GM18858 (cell line): ENCODE measurements around the gene PIP5KL1.

Experiments used
- ATAC-seq: cut with Tn5 transposase; IDR thresholded peaks from one replicate; pipeline ENCODE4 v1.9.1; 2021; ENCODE audit not compliant: unreplicated experiment

PIP5KL1 gene

GRCh38 chr9:127930231-127931091 lies at the start of gene PIP5KL1:
Gene PIP5KL1 (minus strand): TSS chr9:127930777. CDS start chr9:127930752, 25 bp downstream.
- ATAC-seq, result peak; percentile 52

GRCh38 chr9:127980060-127980705 lies 49.6 kb upstream of the PIP5KL1 start:
- ATAC-seq, result peak; percentile 19

- ATAC-seq, result no peak
These were observed 48.9 kb upstream of the PIP5KL1 start for GRCh38 chr9:127979333-127980059.

- no peak for ATAC-seq
These were observed 48.4 kb upstream of the PIP5KL1 start for GRCh38 chr9:127979015-127979332.

GRCh38 chr9:127977884-127978647 lies 47.5 kb upstream of the PIP5KL1 start:
- no peak for ATAC-seq

- ATAC-seq, result no peak
These were observed 46.7 kb upstream of the PIP5KL1 start for GRCh38 chr9:127977009-127977883.

- ATAC-seq, result no peak
These were observed 45.9 kb upstream of the PIP5KL1 start for GRCh38 chr9:127976498-127976897.

- no peak for ATAC-seq
These were observed 45.1 kb upstream of the PIP5KL1 start for GRCh38 chr9:127975376-127976315.

- ATAC-seq, result no peak
These were observed 44.2 kb upstream of the PIP5KL1 start for GRCh38 chr9:127974769-127975261.

GRCh38 chr9:127974001-127974768 lies 43.6 kb upstream of the PIP5KL1 start:
- ATAC-seq, result no peak

- no peak for ATAC-seq
These were observed 42.8 kb upstream of the PIP5KL1 start for GRCh38 chr9:127973169-127974000.

GRCh38 chr9:127972236-127972871 lies 41.8 kb upstream of the PIP5KL1 start:
- ATAC-seq, result no peak

GRCh38 chr9:127971357-127972235 lies 41.0 kb upstream of the PIP5KL1 start:
- no peak for ATAC-seq

GRCh38 chr9:127970401-127971313 lies 40.1 kb upstream of the PIP5KL1 start:
- ATAC-seq, result peak; percentile 82
